Adrenal gland (tissue), 12 donors: ENCODE data around the gene DNAJC27. TPM values are rescaled to one million over a fixed set of nuclear protein-coding genes. Genes with fewer than 3 reads are reported as not detected.

ENCODE experiments used
- DNase-seq, 7 donors: peaks; one replicate each; pipeline ENCODE4 v3.0.0-alpha.2; 2019 to 2020
- H3K27ac ChIP-seq, 5 donors: fragments of 200-600 bp; sonication (generic) in 4 of 5; 1 replicate in 3 of 5; 2 replicates in 2 of 5; pipeline versions ENCODE4 v1.5.1 to v1.8.0; 2016 to 2020; ENCODE audit warnings: mild to moderate bottlenecking in 1 of 5
- H3K27me3 ChIP-seq: fragments of 200-600 bp; 2 replicates; pipeline ENCODE4 v1.8.0; 2021
- H3K36me3 ChIP-seq, 2 donors: fragments of 200-600 bp; replicated peaks in 1 of 2; 1 replicate in 1 of 2; 2 replicates in 1 of 2; pipeline versions ENCODE4 v1.5.1 to v1.8.0; 2018 to 2022
- H3K4me1 ChIP-seq, 2 donors: fragments of 200-600 bp; replicated peaks in 1 of 2; 1 replicate in 1 of 2; 2 replicates in 1 of 2; pipeline versions ENCODE4 v1.5.1 to v1.8.0; 2018 to 2021
- H3K4me3 ChIP-seq, 4 donors: fragments of 200-600 bp; sonication (generic) in 3 of 4; one replicate each; pipeline ENCODE4 v1.5.1; 2016 to 2018
- H3K9me3 ChIP-seq, 3 donors: fragments of 200-600 bp; sonication (generic) in 1 of 3; replicated peaks in 1 of 3; 1 replicate in 2 of 3; 2 replicates in 1 of 3; pipeline versions ENCODE4 v1.5.1 to v1.8.0; 2016 to 2021
- CTCF ChIP-seq, 6 experiments: fragments of 450-650 bp in 4 of 6; fragments of 200-600 bp in 2 of 6; sonication (generic) in 1 of 6; IDR thresholded peaks; 1 replicate in 5 of 6; 2 replicates in 1 of 6; pipeline versions ENCODE4 v1.5.1 to v1.8.0; 2016 to 2021; ENCODE audit warnings: antibody characterized with exemption in 6 of 6, mild to moderate bottlenecking in 2 of 6, moderate library complexity in 1 of 6
- POLR2A ChIP-seq, 2 donors: fragments of 450-650 bp; IDR thresholded peaks; one replicate each; pipeline ENCODE4 v1.6.1; 2017; ENCODE audit warnings: antibody characterized with exemption in 2 of 2, mild to moderate bottlenecking in 2 of 2, moderate library complexity in 1 of 2
- WGBS, 4 donors: extraction: QIAGEN DNeasy Blood & Tissue Kit in 2 of 4; methylation state at CpG; one replicate each; pipeline versions ENCODE4 v1.1.5 to v1.1.7; 2013 to 2017; 5-methylcytosine and 5-hydroxymethylcytosine counted together
- intact Hi-C, 2 donors: fragments of 100-400 bp; cut with DNase I; formaldehyde crosslinking; loops; one replicate each; pipeline versions ENCODE4 v1.14.1 to v1.15.0; 2022 to 2023
- polyA plus RNA-seq, 3 donors: library from polyadenylated mRNA; stranded (reverse); fragments of 200-250 nt in 2 of 3; fragments of 350-450 nt in 1 of 3; fragmentation: Illumina TruSeq in 1 of 3; extraction: RNeasy Lipid Tissue Mini Kit (QIAGEN cat#74804) in 1 of 3; gene quantifications; one replicate each; pipeline ENCODE4 v1.2.3, GENCODE V29; 2013 to 2014
- total RNA-seq, 9 donors: library from RNA; depleted of rRNA in 4 of 9; stranded (reverse); fragments of >200 nt in 4 of 9; fragments of 120-200 nt in 1 of 9; fragmentation: NEBNext Ultra II Directional in 1 of 9; extraction: Animal tissue kit (Norgen Biotek cat#: 25700) in 1 of 9; gene quantifications; one replicate each; pipeline versions ENCODE4 v1.1.0 to v1.2.4, GENCODE V29; 2013 to 2023
- donor health status: healthy with polysubstance abuse.
- donor health status: Bipolar disorder and iron deficiency.
- donor health status: DM: yes; HTN: yes; CAD: no.
- donor health status: DM: no; HTN: no; CAD: no.
- donor health status: DM: no; HTN: no; CAD: no.
- donor health status: DM: yes; HTN: yes; CAD: no.

Gene DNAJC27
- total and polyA plus RNA-seq, 12 donors, result 1.9 to 10.8 (median 6.7) TPM

- intact Hi-C loops, result loop anchor here in 1 of 2 donors (10.0 kb wide), 1 partner anchor 224 kb away; no protein-coding TSS in a partner anchor
- peak overlapping the region; percentile 95 to 98 (median 97) for H3K27ac ChIP-seq
- 0% methylated on average over 17 to 23 of the region's 23 CpGs for WGBS, 4 donors
- peaks cover 8 to 32% of the 10 kb centered on the region in 2 donors for H3K4me1 ChIP-seq
- no peaks in the 10 kb centered on the region for H3K27me3 ChIP-seq
- no peak for TF ChIP-seq POLR2A (IDR thresholded peaks at IDR 0.05)
- no peak for TF ChIP-seq CTCF (IDR thresholded peaks at IDR 0.05)
- H3K9me3 ChIP-seq, result no peaks in the 10 kb centered on the region
- peaks cover 0 to 10% of the 10 kb centered on the region in 2 donors for H3K36me3 ChIP-seq
- peak overlapping the region in 3 of 4 donors; percentile 69 to 94 (median 71) for H3K4me3 ChIP-seq
- peak in 5 of 7 donors; percentile 35 to 69 (median 44) for DNase-seq
These were observed 544 bp downstream of the DNAJC27 start for GRCh38 chr2:24971286-24971535.

DNA sequence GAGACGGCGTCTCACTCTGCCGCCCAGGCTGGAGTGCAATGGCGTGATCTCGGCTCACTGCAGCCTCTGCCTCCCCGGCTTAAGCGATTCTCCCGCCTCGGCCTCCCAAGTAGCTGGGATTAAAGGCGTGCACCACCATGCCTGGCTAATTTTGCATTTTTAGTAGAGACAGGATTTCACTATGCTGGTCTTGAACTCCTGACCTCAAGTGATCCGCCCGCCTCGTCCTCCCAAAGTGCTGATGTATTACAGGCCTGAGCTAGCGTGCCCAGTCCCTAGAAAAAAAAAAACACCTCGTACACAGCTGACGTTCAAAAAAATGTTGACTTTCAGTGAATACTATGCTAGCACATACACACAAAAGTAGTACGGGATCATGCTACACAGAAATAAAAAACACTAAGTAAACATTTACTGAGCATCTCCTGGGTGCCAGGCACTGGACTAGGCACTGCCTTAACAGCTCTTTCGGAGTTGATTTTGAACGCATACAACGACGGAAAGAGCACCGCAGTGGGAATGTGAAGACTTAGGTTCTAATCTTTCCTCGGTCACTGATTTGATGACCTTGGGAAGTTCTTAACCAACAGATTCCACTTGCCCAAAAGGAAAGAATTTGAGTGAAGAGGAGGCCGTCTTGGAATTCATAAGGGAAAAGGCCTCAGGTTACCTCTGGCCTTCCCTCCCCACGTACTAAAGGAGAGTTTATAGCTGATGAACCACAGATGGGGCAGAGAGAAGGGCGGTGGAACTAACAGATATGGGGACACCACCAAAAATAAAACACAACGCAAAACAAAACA lies 1.1 kb downstream of the DNAJC27 start:
- Histone ChIP-seq H3K4me1 (peaks cover 8 to 29% of the 10 kb centered on the region in 2 donors), H3K9me3 (no peaks in the 10 kb centered on the region), H3K36me3 (peaks cover 0 to 15% of the 10 kb centered on the region in 2 donors), H3K4me3 (peak overlapping the region in 3 of 4 donors; percentile 69 to 94 (median 71)), H3K27ac (peak overlapping the region; percentile 95 to 98 (median 97)), H3K27me3 (no peaks in the 10 kb centered on the region)
- peak in 2 of 7 donors; percentile 10 to 57 for DNase-seq
- 57 to 64% (median 63%) methylated on average over 23 to 27 of the region's 27 CpGs for WGBS, 4 donors
- intact Hi-C loops, result loop anchor here in 1 of 2 donors (10.0 kb wide), 1 partner anchor 224 kb away; no protein-coding TSS in a partner anchor
- TF ChIP-seq POLR2A (IDR thresholded peaks at IDR 0.05), result no peak
- no peak for TF ChIP-seq CTCF (IDR thresholded peaks at IDR 0.05)

GRCh38 chr2:24969784-24970183 lies 2.0 kb downstream of the DNAJC27 start:
- no peak overlapping the region for H3K4me3 ChIP-seq
- no peak overlapping the region for H3K27ac ChIP-seq
- H3K36me3 ChIP-seq, result peaks cover 0 to 22% of the 10 kb centered on the region in 2 donors
- intact Hi-C loops, result loop anchor here in 1 of 2 donors (10.0 kb wide), 1 partner anchor 225 kb away; no protein-coding TSS in a partner anchor
- DNase-seq, result no peak
- no peaks in the 10 kb centered on the region for H3K27me3 ChIP-seq
- TF ChIP-seq CTCF (IDR thresholded peaks at IDR 0.05), result no peak
- no peak for TF ChIP-seq POLR2A (IDR thresholded peaks at IDR 0.05)
- no peaks in the 10 kb centered on the region for H3K9me3 ChIP-seq
- peaks cover 8 to 21% of the 10 kb centered on the region in 2 donors for H3K4me1 ChIP-seq
- WGBS, 4 donors, result 61 to 76% (median 72%) methylated on average over 1 of the region's 1 CpG

- H3K36me3 ChIP-seq, result peaks cover 0 to 57% of the 10 kb centered on the region in 2 donors
- intact Hi-C loops, result no loop called here
- no peak overlapping the region for H3K27ac ChIP-seq
- no peaks in the 10 kb centered on the region for H3K27me3 ChIP-seq
- no peak for DNase-seq
- H3K9me3 ChIP-seq, result no peaks in the 10 kb centered on the region
- no peak for TF ChIP-seq POLR2A (IDR thresholded peaks at IDR 0.05)
- TF ChIP-seq CTCF (IDR thresholded peaks at IDR 0.05), result no peak
- H3K4me3 ChIP-seq, result no peak overlapping the region
- H3K4me1 ChIP-seq, result no peaks in the 10 kb centered on the region
- 93 to 100% (median 95%) methylated on average over 1 of the region's 1 CpG for WGBS, 4 donors
These were observed 9.9 kb downstream of the DNAJC27 start for GRCh38 chr2:24961903-24962302.
